ENCODE results near the gene NFIA.

The NFIA gene

DNA sequence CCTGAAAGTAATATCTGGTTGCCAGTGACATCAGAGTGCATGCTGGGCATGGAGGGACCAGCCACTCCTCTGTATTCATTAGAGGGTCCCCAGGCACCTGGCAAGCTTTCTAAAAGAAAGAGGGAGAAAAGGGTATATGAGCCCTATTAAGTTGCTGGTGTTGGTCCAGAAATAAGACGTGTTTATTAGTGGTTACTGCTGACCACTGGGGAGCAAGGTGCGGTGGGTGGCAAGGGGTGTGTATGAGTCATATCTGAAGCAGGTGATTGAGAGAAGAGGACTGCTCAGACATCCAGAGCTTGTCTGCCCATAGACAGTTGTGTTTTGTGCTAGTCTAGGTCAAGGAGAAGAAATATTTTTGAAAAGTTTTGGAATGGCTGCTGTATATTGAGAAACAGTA lies 344.5 kb downstream of the NFIA start:
- peaks cover 0 to 3% of the 10 kb centered on the region in 2 donors for H3K4me1 ChIP-seq (ENCODE audit: control insufficient read depth in 2 of 2, insufficient read depth in 1 of 2, low read depth in 1 of 2, low read length in 2 of 2)
- H2BK5ac ChIP-seq (ENCODE audit: low read length): no peak overlapping the region
- no peak overlapping the region for H3K4me2 ChIP-seq (ENCODE audit: insufficient read depth, low read length, poor library complexity, severe bottlenecking)
- no peak overlapping the region for H4K91ac ChIP-seq (ENCODE audit: low read depth, low read length, poor library complexity)
- H3K4me3 ChIP-seq (ENCODE audit: low read length in 2 of 2): no peak overlapping the region
- H4K8ac ChIP-seq (ENCODE audit: low read depth, low read length): no peak overlapping the region
- no peaks in the 10 kb centered on the region for H3K27me3 ChIP-seq (ENCODE audit: control insufficient read depth in 3 of 3, insufficient read depth in 3 of 3, low read depth in 1 of 3, low read length in 3 of 3)
- H3K23ac ChIP-seq (ENCODE audit: low read depth, low read length, poor library complexity): no peak overlapping the region
- no peak overlapping the region for H3K18ac ChIP-seq (ENCODE audit: low read length)
- H2AK5ac ChIP-seq (ENCODE audit: low read depth, low read length): no peak overlapping the region
- no peak overlapping the region for H2BK120ac ChIP-seq (ENCODE audit: low read depth, low read length)
- H3K4ac ChIP-seq (ENCODE audit: low read length): no peak overlapping the region
- WGBS, 2 donors (ENCODE audit: extremely low coverage in 2 of 2, insufficient read length in 2 of 2, insufficient replicate concordance in 1 of 2): no CpG with 5 or more reads among the region's 2 CpGs
- no peaks in the 10 kb centered on the region for H3K79me1 ChIP-seq (ENCODE audit: low read depth, low read length)
- no peak overlapping the region for H2BK15ac ChIP-seq (ENCODE audit: low read length)
- H3K9ac ChIP-seq (ENCODE audit: low read depth, low read length, poor library complexity): no peak overlapping the region
- no peaks in the 10 kb centered on the region for H3K36me3 ChIP-seq (replicated peaks in 1 of 2; ENCODE audit: control insufficient read depth in 2 of 2, insufficient read depth in 2 of 2, low read length in 2 of 2)
- no peak for DNase-seq (ENCODE audit: low spot score)
- H2BK12ac ChIP-seq (ENCODE audit: low read length): no peak overlapping the region
- H2AFZ ChIP-seq (ENCODE audit: low read length): no peak overlapping the region
- no peak overlapping the region for H3K27ac ChIP-seq (replicated peaks; ENCODE audit: low read length)
- H3K9me3 ChIP-seq (replicated peaks in 1 of 2; ENCODE audit: control insufficient read depth in 2 of 2, insufficient read depth in 1 of 2, low read depth in 1 of 2, low read length in 2 of 2): no peaks in the 10 kb centered on the region
- H3K14ac ChIP-seq (ENCODE audit: low read length): no peak overlapping the region

DNA sequence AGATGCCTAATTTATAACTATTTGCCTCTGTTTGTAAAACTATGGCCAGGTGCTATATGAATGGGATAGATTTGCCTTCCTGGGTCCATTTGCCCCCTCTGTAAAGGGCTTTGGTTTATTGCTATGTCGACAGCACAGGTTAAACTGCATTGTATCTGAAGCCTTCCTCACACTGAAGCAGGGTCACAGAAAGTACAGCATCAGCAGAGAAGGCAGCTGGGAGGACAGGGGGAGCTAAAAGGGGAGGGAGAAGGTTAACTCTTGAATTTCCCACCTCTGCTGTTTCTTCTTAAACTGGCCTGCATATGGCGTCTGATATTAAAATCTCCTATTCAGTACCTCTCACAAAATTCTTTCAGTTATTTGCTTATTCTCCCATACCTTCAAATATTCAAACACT lies 345.1 kb downstream of the NFIA start:
- Histone ChIP-seq H4K8ac (ENCODE audit: low read depth, low read length) (no peak overlapping the region), H3K36me3 (replicated peaks in 1 of 2; ENCODE audit: control insufficient read depth in 2 of 2, insufficient read depth in 2 of 2, low read length in 2 of 2) (no peaks in the 10 kb centered on the region), H3K27ac (replicated peaks; ENCODE audit: low read length) (no peak overlapping the region), H2BK15ac (ENCODE audit: low read length) (no peak overlapping the region), H2BK5ac (ENCODE audit: low read length) (no peak overlapping the region), H3K9me3 (replicated peaks in 1 of 2; ENCODE audit: control insufficient read depth in 2 of 2, insufficient read depth in 1 of 2, low read depth in 1 of 2, low read length in 2 of 2) (no peaks in the 10 kb centered on the region), H3K18ac (ENCODE audit: low read length) (no peak overlapping the region), H3K4ac (ENCODE audit: low read length) (no peak overlapping the region), H4K91ac (ENCODE audit: low read depth, low read length, poor library complexity) (no peak overlapping the region), H2BK12ac (ENCODE audit: low read length) (no peak overlapping the region), H3K27me3 (ENCODE audit: control insufficient read depth in 3 of 3, insufficient read depth in 3 of 3, low read depth in 1 of 3, low read length in 3 of 3) (no peaks in the 10 kb centered on the region), H3K4me1 (ENCODE audit: control insufficient read depth in 2 of 2, insufficient read depth in 1 of 2, low read depth in 1 of 2, low read length in 2 of 2) (peaks cover 0 to 3% of the 10 kb centered on the region in 2 donors), H2AFZ (ENCODE audit: low read length) (no peak overlapping the region), H3K4me2 (ENCODE audit: insufficient read depth, low read length, poor library complexity, severe bottlenecking) (no peak overlapping the region), H3K23ac (ENCODE audit: low read depth, low read length, poor library complexity) (no peak overlapping the region), H3K14ac (ENCODE audit: low read length) (no peak overlapping the region), H3K9ac (ENCODE audit: low read depth, low read length, poor library complexity) (no peak overlapping the region), H3K4me3 (ENCODE audit: low read length in 2 of 2) (no peak overlapping the region), H3K79me1 (ENCODE audit: low read depth, low read length) (no peaks in the 10 kb centered on the region), H2AK5ac (ENCODE audit: low read depth, low read length) (no peak overlapping the region), H2BK120ac (ENCODE audit: low read depth, low read length) (no peak overlapping the region)
- no peak for DNase-seq (ENCODE audit: low spot score)
- no CpG with 5 or more reads among the region's 2 CpGs for WGBS, 2 donors (ENCODE audit: extremely low coverage in 2 of 2, insufficient read length in 2 of 2, insufficient replicate concordance in 1 of 2)

DNA sequence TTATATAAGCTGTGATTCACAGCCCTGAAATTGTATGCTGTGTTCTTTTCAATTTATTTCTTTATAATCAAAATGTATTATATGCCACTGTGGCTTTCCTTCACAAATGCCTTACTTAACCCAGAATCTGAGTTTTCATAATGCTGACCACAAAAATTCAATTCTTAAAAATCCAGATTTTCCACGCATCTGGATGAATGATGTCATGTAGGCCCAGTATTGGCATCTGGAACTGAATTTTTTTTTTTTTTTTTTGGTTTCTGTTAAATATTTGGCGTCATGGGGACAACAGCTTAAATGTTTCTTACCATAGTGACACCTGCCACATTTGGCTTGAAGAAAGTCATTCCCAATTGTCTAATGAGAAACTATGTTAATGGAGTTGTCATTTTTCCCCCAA lies 345.8 kb downstream of the NFIA start:
- no peak overlapping the region for H2BK15ac ChIP-seq (ENCODE audit: low read length)
- peaks cover 0 to 3% of the 10 kb centered on the region in 2 donors for H3K4me1 ChIP-seq (ENCODE audit: control insufficient read depth in 2 of 2, insufficient read depth in 1 of 2, low read depth in 1 of 2, low read length in 2 of 2)
- no peak overlapping the region for H2BK5ac ChIP-seq (ENCODE audit: low read length)
- H4K8ac ChIP-seq (ENCODE audit: low read depth, low read length): no peak overlapping the region
- H3K14ac ChIP-seq (ENCODE audit: low read length): no peak overlapping the region
- H3K23ac ChIP-seq (ENCODE audit: low read depth, low read length, poor library complexity): no peak overlapping the region
- H3K27ac ChIP-seq (replicated peaks; ENCODE audit: low read length): no peak overlapping the region
- H3K4me2 ChIP-seq (ENCODE audit: insufficient read depth, low read length, poor library complexity, severe bottlenecking): no peak overlapping the region
- H2BK120ac ChIP-seq (ENCODE audit: low read depth, low read length): no peak overlapping the region
- H4K91ac ChIP-seq (ENCODE audit: low read depth, low read length, poor library complexity): no peak overlapping the region
- no CpG with 5 or more reads among the region's 2 CpGs for WGBS, 2 donors (ENCODE audit: extremely low coverage in 2 of 2, insufficient read length in 2 of 2, insufficient replicate concordance in 1 of 2)
- H3K27me3 ChIP-seq (ENCODE audit: control insufficient read depth in 3 of 3, insufficient read depth in 3 of 3, low read depth in 1 of 3, low read length in 3 of 3): no peaks in the 10 kb centered on the region
- H2AK5ac ChIP-seq (ENCODE audit: low read depth, low read length): no peak overlapping the region
- no peak overlapping the region for H2BK12ac ChIP-seq (ENCODE audit: low read length)
- no peak overlapping the region for H3K18ac ChIP-seq (ENCODE audit: low read length)
- no peak overlapping the region for H3K9ac ChIP-seq (ENCODE audit: low read depth, low read length, poor library complexity)
- no peak for DNase-seq (ENCODE audit: low spot score)
- H3K4me3 ChIP-seq (ENCODE audit: low read length in 2 of 2): no peak overlapping the region
- H3K36me3 ChIP-seq (replicated peaks in 1 of 2; ENCODE audit: control insufficient read depth in 2 of 2, insufficient read depth in 2 of 2, low read length in 2 of 2): no peaks in the 10 kb centered on the region
- no peak overlapping the region for H2AFZ ChIP-seq (ENCODE audit: low read length)
- no peaks in the 10 kb centered on the region for H3K9me3 ChIP-seq (replicated peaks in 1 of 2; ENCODE audit: control insufficient read depth in 2 of 2, insufficient read depth in 1 of 2, low read depth in 1 of 2, low read length in 2 of 2)
- H3K79me1 ChIP-seq (ENCODE audit: low read depth, low read length): no peaks in the 10 kb centered on the region
- H3K4ac ChIP-seq (ENCODE audit: low read length): no peak overlapping the region

DNA sequence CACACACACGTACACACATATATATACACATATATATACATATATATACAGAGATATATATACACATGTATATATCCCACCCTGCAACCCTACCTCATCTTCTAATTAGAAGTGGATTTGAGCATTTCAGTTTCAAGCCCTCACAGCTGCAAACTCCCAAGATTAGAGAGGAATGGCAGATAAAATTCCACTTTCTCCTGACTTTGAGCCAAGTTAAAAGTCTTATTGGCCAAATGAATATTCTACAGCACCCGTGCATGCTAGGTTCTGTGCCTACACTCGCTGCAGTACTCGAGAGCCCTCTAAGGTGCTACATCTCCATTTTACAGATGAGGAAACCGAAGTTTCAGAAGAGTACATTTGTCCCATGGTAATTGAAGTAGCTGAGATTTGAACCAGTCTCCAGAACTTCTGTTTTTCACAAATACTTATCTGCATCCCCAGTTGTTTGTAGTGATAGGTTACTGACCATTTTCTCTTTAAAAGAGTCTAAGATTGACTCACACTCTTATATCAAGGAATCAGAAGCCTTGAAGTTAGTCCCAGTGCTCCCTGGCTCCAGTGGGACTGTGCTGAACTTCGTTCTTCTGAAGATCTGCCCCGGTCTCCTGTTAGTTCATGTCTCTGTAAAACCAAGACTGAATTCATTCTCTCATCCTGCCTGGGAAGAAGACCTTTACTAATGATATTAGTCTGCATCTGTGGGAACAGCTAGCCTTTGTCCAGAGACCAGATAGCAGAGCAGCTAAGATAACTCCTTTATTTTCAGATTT lies 350.4 kb downstream of the NFIA start:
- Histone ChIP-seq H3K4me3 (ENCODE audit: low read length in 2 of 2) (no peak overlapping the region), H3K27me3 (ENCODE audit: control insufficient read depth in 3 of 3, insufficient read depth in 3 of 3, low read depth in 1 of 3, low read length in 3 of 3) (no peaks in the 10 kb centered on the region), H3K23ac (ENCODE audit: low read depth, low read length, poor library complexity) (no peak overlapping the region), H4K8ac (ENCODE audit: low read depth, low read length) (no peak overlapping the region), H3K79me1 (ENCODE audit: low read depth, low read length) (no peaks in the 10 kb centered on the region), H2BK12ac (ENCODE audit: low read length) (no peak overlapping the region), H2AFZ (ENCODE audit: low read length) (no peak overlapping the region), H3K18ac (ENCODE audit: low read length) (no peak overlapping the region), H2BK120ac (ENCODE audit: low read depth, low read length) (no peak overlapping the region), H3K36me3 (replicated peaks in 1 of 2; ENCODE audit: control insufficient read depth in 2 of 2, insufficient read depth in 2 of 2, low read length in 2 of 2) (no peaks in the 10 kb centered on the region), H4K91ac (ENCODE audit: low read depth, low read length, poor library complexity) (no peak overlapping the region), H3K9ac (ENCODE audit: low read depth, low read length, poor library complexity) (no peak overlapping the region), H3K14ac (ENCODE audit: low read length) (no peak overlapping the region), H3K9me3 (replicated peaks in 1 of 2; ENCODE audit: control insufficient read depth in 2 of 2, insufficient read depth in 1 of 2, low read depth in 1 of 2, low read length in 2 of 2) (no peaks in the 10 kb centered on the region), H2AK5ac (ENCODE audit: low read depth, low read length) (no peak overlapping the region), H3K4ac (ENCODE audit: low read length) (no peak overlapping the region), H3K27ac (replicated peaks; ENCODE audit: low read length) (no peak overlapping the region), H2BK5ac (ENCODE audit: low read length) (no peak overlapping the region), H2BK15ac (ENCODE audit: low read length) (no peak overlapping the region), H3K4me2 (ENCODE audit: insufficient read depth, low read length, poor library complexity, severe bottlenecking) (no peak overlapping the region), H3K4me1 (ENCODE audit: control insufficient read depth in 2 of 2, insufficient read depth in 1 of 2, low read depth in 1 of 2, low read length in 2 of 2) (peaks cover 0 to 5% of the 10 kb centered on the region in 2 donors)
- no CpG with 5 or more reads among the region's 7 CpGs for WGBS, 2 donors (ENCODE audit: extremely low coverage in 2 of 2, insufficient read length in 2 of 2, insufficient replicate concordance in 1 of 2)
- no peak for DNase-seq (ENCODE audit: low spot score)
